Glutamatergic neuron (in vitro differentiated cells): Measurements from ENCODE around the gene ADAM11. TPM values are rescaled to one million over a fixed set of nuclear protein-coding genes. Genes with fewer than 3 reads are reported as not detected.

Experiments used
- DNase-seq: peaks from one replicate; pipeline ENCODE4 v3.0.0; 2022
- H3K27ac Mint-ChIP-seq: one replicate; pipeline ENCODE4 v1.8.0; 2020; ENCODE audit warnings: mild to moderate bottlenecking, mixed read lengths, inconsistent platforms; ENCODE audit not compliant: unreplicated experiment
- H3K27me3 Mint-ChIP-seq: one replicate; pipeline ENCODE4 v1.8.0; 2020; ENCODE audit warnings: mild to moderate bottlenecking, moderate library complexity, mixed read lengths, inconsistent platforms; ENCODE audit not compliant: unreplicated experiment
- H3K36me3 Mint-ChIP-seq: one replicate; pipeline ENCODE4 v1.8.0; 2020; ENCODE audit warnings: mild to moderate bottlenecking, mixed read lengths, inconsistent platforms; ENCODE audit not compliant: unreplicated experiment
- H3K4me1 Mint-ChIP-seq: one replicate; pipeline ENCODE4 v1.8.0; 2020; ENCODE audit warnings: mild to moderate bottlenecking, low read depth, mixed read lengths, inconsistent platforms; ENCODE audit not compliant: unreplicated experiment
- H3K4me3 Mint-ChIP-seq: one replicate; pipeline ENCODE4 v1.8.0; 2020; ENCODE audit warnings: mild to moderate bottlenecking, mixed read lengths, inconsistent platforms; ENCODE audit not compliant: unreplicated experiment
- H3K9me3 Mint-ChIP-seq: one replicate; pipeline ENCODE4 v1.8.0; 2020; ENCODE audit warnings: mild to moderate bottlenecking, moderate library complexity, mixed read lengths, inconsistent platforms; ENCODE audit not compliant: unreplicated experiment
- total RNA-seq: library from RNA; stranded (reverse); fragmentation: NEBNext Ultra II Directional; extraction: Animal tissue kit (Norgen Biotek cat#: 25700); gene quantifications from one replicate; pipeline ENCODE4 v1.2.1, GENCODE V29; 2021; ENCODE audit not compliant: unreplicated experiment
- TF ChIP-seq, protein P1 (sequence below): fragments of 200-600 bp; sonication (generic); IDR thresholded peaks from one replicate; pipeline ENCODE4 v1.5.0; 2021; ENCODE audit not compliant: partially characterized antibody, unreplicated experiment

The ADAM11 gene
- total RNA-seq, 1 donor from 2014 or later = 396 TPM

DNA sequence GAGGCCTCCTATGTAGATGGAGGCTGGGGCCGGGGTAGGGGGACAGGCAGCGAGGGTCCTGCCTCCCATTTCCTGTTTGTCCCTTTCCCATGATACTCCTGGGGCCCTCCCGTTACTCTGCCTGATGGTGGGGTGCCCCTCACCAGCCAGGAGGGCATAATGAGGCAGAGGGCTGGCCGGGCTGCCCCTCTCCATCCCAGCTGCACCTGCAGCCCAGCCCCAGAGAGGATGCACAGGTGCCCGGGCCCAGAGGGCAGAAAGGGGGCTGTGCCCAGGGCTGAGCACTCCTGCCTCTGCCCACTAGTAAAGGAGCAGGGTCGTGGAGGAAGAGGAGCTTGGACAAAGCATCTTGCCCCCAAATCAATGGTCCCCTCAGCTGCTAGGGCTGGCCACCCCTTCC is 10.4 kb downstream of the ADAM11 start:
- DNase-seq = no peak
- no peaks in the 10 kb centered on the region for H3K36me3 Mint-ChIP-seq
- H3K27ac Mint-ChIP-seq = no peak overlapping the region
- H3K9me3 Mint-ChIP-seq = peaks cover 9% of the 10 kb centered on the region
- H3K27me3 Mint-ChIP-seq = peaks cover 15% of the 10 kb centered on the region
- TF ChIP-seq, protein P1, sequence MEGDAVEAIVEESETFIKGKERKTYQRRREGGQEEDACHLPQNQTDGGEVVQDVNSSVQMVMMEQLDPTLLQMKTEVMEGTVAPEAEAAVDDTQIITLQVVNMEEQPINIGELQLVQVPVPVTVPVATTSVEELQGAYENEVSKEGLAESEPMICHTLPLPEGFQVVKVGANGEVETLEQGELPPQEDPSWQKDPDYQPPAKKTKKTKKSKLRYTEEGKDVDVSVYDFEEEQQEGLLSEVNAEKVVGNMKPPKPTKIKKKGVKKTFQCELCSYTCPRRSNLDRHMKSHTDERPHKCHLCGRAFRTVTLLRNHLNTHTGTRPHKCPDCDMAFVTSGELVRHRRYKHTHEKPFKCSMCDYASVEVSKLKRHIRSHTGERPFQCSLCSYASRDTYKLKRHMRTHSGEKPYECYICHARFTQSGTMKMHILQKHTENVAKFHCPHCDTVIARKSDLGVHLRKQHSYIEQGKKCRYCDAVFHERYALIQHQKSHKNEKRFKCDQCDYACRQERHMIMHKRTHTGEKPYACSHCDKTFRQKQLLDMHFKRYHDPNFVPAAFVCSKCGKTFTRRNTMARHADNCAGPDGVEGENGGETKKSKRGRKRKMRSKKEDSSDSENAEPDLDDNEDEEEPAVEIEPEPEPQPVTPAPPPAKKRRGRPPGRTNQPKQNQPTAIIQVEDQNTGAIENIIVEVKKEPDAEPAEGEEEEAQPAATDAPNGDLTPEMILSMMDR = no peak
- peaks cover 32% of the 10 kb centered on the region for H3K4me1 Mint-ChIP-seq
- no peak overlapping the region for H3K4me3 Mint-ChIP-seq

DNA sequence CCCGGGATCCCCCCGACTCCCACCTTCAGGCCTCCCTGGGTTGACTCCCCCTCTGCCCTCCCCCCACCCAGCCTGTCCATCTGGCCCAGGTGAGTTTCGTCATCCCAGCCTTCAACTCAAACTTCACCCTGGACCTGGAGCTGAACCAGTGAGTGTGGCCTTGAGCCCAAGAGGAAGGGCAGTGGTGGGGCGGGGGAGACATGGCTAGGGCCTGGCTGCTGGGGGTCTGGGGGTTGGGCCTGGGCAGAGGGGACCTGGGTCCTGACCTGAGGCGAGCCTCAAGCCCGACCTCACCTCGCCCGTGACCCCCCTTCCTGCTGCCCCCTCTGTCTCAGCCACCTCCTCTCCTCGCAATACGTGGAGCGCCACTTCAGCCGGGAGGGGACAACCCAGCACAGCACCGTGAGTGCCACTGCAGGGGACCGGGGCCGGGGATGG is 10.9 kb downstream of the ADAM11 start:
- Mint-ChIP-seq H3K27me3 (peaks cover 15% of the 10 kb centered on the region), H3K9me3 (peaks cover 9% of the 10 kb centered on the region), H3K36me3 (no peaks in the 10 kb centered on the region), H3K4me1 (peaks cover 30% of the 10 kb centered on the region), H3K27ac (no peak overlapping the region), H3K4me3 (no peak overlapping the region)
- TF ChIP-seq, protein P1 = no peak
- no peak for DNase-seq

DNA sequence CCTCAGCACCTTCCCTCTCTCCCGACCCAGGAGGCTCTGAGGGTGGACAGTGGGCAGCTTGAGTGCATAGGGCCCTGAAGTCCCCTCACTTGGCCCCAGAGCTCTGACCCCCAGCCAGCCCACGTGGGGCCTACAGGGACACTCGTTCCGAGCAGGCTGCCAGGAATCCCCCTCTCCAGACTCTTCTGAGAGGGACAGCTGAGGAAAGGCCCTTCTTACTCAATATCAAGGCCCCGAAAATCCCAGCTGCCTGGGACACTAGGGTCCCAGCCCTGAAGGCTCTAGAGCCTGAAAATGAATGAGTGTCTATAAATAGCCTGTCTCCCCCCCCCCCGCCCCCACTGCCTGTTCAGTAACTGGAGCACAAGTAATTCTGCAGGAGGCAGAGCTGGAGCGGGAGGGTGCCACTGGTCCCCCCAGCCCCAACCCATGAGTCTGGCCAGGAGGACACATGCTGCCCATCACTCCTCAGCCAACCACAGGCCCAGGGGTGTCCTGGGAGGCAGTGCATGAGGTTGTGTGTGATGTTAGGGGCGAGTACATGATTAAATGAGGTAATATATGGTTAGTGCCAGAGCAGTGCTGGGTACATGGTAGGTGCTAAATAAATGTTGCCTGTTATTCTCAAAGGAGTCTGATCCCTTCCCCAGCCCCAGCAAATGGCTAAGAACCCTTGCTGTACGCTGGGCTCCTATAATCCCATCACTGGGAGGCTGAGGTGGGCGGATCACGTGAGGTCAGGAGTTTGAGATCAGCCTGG is 11.6 kb downstream of the ADAM11 start:
- peaks cover 30% of the 10 kb centered on the region for H3K4me1 Mint-ChIP-seq
- H3K36me3 Mint-ChIP-seq = no peaks in the 10 kb centered on the region
- peaks cover 15% of the 10 kb centered on the region for H3K27me3 Mint-ChIP-seq
- TF ChIP-seq, protein P1 = no peak
- H3K27ac Mint-ChIP-seq = no peak overlapping the region
- H3K4me3 Mint-ChIP-seq = no peak overlapping the region
- H3K9me3 Mint-ChIP-seq = peaks cover 11% of the 10 kb centered on the region
- no peak for DNase-seq

DNA sequence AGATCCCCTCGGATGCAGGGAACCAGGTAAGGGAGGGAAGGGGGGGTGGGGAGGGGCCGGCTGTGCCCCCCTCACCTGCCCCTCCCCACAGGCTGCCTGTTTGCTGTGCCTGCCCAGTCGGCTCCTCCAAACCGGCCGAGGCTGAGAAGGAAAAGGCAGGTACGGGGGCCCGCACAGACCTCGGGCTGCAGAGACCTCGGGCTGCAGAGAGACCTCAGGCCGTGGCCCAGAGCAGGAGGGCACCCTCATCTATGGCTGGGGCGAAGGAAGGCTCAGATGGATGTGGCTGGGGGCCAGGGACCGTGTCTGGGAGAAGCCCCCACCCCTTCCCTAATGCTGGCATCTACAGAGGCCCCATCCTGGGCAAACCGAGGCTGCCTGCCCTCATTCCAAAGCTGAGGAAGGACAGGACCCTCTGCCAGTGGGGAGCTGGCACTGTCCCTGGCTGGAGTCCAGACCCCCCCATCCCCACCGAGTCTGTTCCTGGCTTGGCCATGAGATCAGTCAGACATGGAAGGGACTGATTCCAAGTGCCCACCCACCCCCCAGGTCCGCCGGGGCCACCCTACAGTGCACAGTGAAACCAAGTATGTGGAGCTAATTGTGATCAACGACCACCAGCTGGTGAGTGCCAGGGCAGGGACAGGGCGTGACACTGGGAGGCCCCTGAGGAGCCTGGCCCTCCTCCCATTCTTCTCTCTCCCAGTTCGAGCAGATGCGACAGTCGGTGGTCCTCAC is 13.7 kb downstream of the ADAM11 start:
- Mint-ChIP-seq H3K9me3 (peaks cover 19% of the 10 kb centered on the region), H3K27me3 (peaks cover 16% of the 10 kb centered on the region), H3K4me3 (no peak overlapping the region)

More for the DNA sequence above, 13.7 kb downstream of the ADAM11 start:
- TF ChIP-seq, protein P1 = no peak
- no peak for DNase-seq
- peaks cover 19% of the 10 kb centered on the region for H3K4me1 Mint-ChIP-seq
- no peak overlapping the region for H3K27ac Mint-ChIP-seq
- H3K36me3 Mint-ChIP-seq = no peaks in the 10 kb centered on the region
